Stimulated activated CD4-positive, alpha-beta T cell treated with anti-CD3 and anti-CD28 coated beads, Interleukin-15, amount 100 ng/mL, for 48 hours (primary cell): ENCODE data around the gene NPSR1.
A peak's percentile ranks its signal among the peaks of the same experiment; 100 is the strongest.
"Not testable (repeated sequence)": the region's sequence is repeated elsewhere in the genome, so short reads cannot be mapped to it uniquely, and the experiment has no call there.

ENCODE experiments used
- DNase-seq, 2 donors: peaks; one replicate each; pipeline ENCODE4 v3.0.0-alpha.2; 2020; ENCODE audit warnings: low read depth in 2 of 2

NPSR1 gene

GRCh38 chr7:34758111-34758601 is 100.1 kb downstream of the NPSR1 start:
- DNase-seq: no peak

GRCh38 chr7:34759477-34760125 is 101.6 kb downstream of the NPSR1 start:
- no peak for DNase-seq

- DNase-seq: no peak
These were observed 102.3 kb downstream of the NPSR1 start for GRCh38 chr7:34760271-34760670.

GRCh38 chr7:34761206-34761605 is 103.2 kb downstream of the NPSR1 start:
- no peak for DNase-seq

GRCh38 chr7:34761627-34762026 is 103.6 kb downstream of the NPSR1 start:
- DNase-seq: no peak

- no peak for DNase-seq
These were observed 104.7 kb downstream of the NPSR1 start for GRCh38 chr7:34762764-34763163.

- no peak for DNase-seq
These were observed 114.4 kb downstream of the NPSR1 start for GRCh38 chr7:34772296-34772938.

- no peak for DNase-seq
These were observed 118.8 kb downstream of the NPSR1 start for GRCh38 chr7:34776748-34777358.

- no peak for DNase-seq
These were observed 122.5 kb downstream of the NPSR1 start for GRCh38 chr7:34780546-34780945.

GRCh38 chr7:34787586-34787985 is 129.6 kb downstream of the NPSR1 start:
- no peak for DNase-seq

GRCh38 chr7:34806831-34807230 is 148.8 kb downstream of the NPSR1 start:
- DNase-seq: no peak

GRCh38 chr7:34807548-34808340 is 149.7 kb downstream of the NPSR1 start:
- DNase-seq: no peak

- DNase-seq: not testable (repeated sequence)
These were observed 156.3 kb downstream of the NPSR1 start for GRCh38 chr7:34814203-34814842.

- DNase-seq: no peak
These were observed 164.0 kb downstream of the NPSR1 start for GRCh38 chr7:34821932-34822558.

GRCh38 chr7:34823650-34824258 is 165.7 kb downstream of the NPSR1 start:
- peak in 1 of 2 donors; percentile 20 for DNase-seq

- DNase-seq: no peak
These were observed 167.2 kb downstream of the NPSR1 start for GRCh38 chr7:34825221-34825620.

- DNase-seq: no peak
These were observed 172.4 kb downstream of the NPSR1 start for GRCh38 chr7:34830390-34830789.

- no peak for DNase-seq
These were observed 173.4 kb downstream of the NPSR1 start for GRCh38 chr7:34831436-34831835.

GRCh38 chr7:34832020-34832419 is 174.0 kb downstream of the NPSR1 start:
- DNase-seq: no peak

- no peak for DNase-seq
These were observed 178.0 kb downstream of the NPSR1 start for GRCh38 chr7:34835901-34836600.
